Trophoblast cell (in vitro differentiated cells and primary cell): ENCODE results near the gene SMURF1.

Source experiments
- DNase-seq, 2 donors: peaks; one replicate each; pipeline ENCODE4 v3.0.0-alpha.2; 2016
- H2AFZ ChIP-seq: 2 replicates; pipeline ENCODE4 v1.6.1; 2013; ENCODE audit warnings: low read length, moderate library complexity, mild to moderate bottlenecking; ENCODE audit not compliant: insufficient read depth, poor library complexity
- H2AK5ac ChIP-seq: 2 replicates; pipeline ENCODE4 v1.6.1; 2013; ENCODE audit warnings: mild to moderate bottlenecking, low read length
- H2BK120ac ChIP-seq: 2 replicates; pipeline ENCODE4 v1.6.1; 2013; ENCODE audit warnings: low read length, mild to moderate bottlenecking, moderate library complexity; ENCODE audit not compliant: insufficient read depth, poor library complexity
- H2BK12ac ChIP-seq: 2 replicates; pipeline ENCODE4 v1.6.1; 2013; ENCODE audit warnings: mild to moderate bottlenecking, low read length, moderate library complexity
- H2BK5ac ChIP-seq: 2 replicates; pipeline ENCODE4 v1.6.1; 2013; ENCODE audit warnings: low read length, low read depth, moderate library complexity, mild to moderate bottlenecking; ENCODE audit not compliant: poor library complexity
- H3K14ac ChIP-seq: 2 replicates; pipeline ENCODE4 v1.6.1; 2013; ENCODE audit warnings: mild to moderate bottlenecking, low read length
- H3K18ac ChIP-seq: 2 replicates; pipeline ENCODE4 v1.6.1; 2013; ENCODE audit warnings: mild to moderate bottlenecking, low read length
- H3K23ac ChIP-seq: 2 replicates; pipeline ENCODE4 v1.6.1; 2013; ENCODE audit warnings: low read length
- H3K27ac ChIP-seq: 2 replicates; pipeline ENCODE4 v1.5.1; 2013; ENCODE audit warnings: low read depth, mild to moderate bottlenecking, inconsistent platforms, low read length, moderate library complexity
- H3K27me3 ChIP-seq: 2 replicates; pipeline ENCODE4 v1.6.1; 2013; ENCODE audit warnings: inconsistent platforms, mild to moderate bottlenecking, low read length, moderate library complexity; ENCODE audit not compliant: insufficient read depth
- H3K36me3 ChIP-seq, 2 experiments: 1 replicate in 1 of 2; 2 replicates in 1 of 2; pipeline ENCODE4 v1.6.1; 2013; ENCODE audit warnings: low read length in 2 of 2, mild to moderate bottlenecking in 2 of 2, moderate library complexity in 1 of 2; ENCODE audit not compliant: insufficient read depth in 2 of 2, control insufficient read depth in 1 of 2
- H3K4ac ChIP-seq: 2 replicates; pipeline ENCODE4 v1.6.1; 2013; ENCODE audit warnings: low read depth, mild to moderate bottlenecking, low read length, moderate library complexity
- H3K4me1 ChIP-seq, 2 experiments: 1 replicate in 1 of 2; 2 replicates in 1 of 2; pipeline ENCODE4 v1.6.1; 2013; ENCODE audit warnings: low read length in 2 of 2, mild to moderate bottlenecking in 2 of 2, moderate library complexity in 1 of 2; ENCODE audit not compliant: insufficient read depth in 2 of 2, control insufficient read depth in 1 of 2
- H3K4me2 ChIP-seq: 2 replicates; pipeline ENCODE4 v1.6.1; 2013; ENCODE audit warnings: inconsistent platforms, mild to moderate bottlenecking, low read length, moderate library complexity
- H3K4me3 ChIP-seq: 2 replicates; pipeline ENCODE4 v1.5.1; 2013; ENCODE audit warnings: mild to moderate bottlenecking, low read depth, low read length, inconsistent platforms
- H3K79me1 ChIP-seq: one replicate; pipeline ENCODE4 v1.6.1; 2013; ENCODE audit warnings: low read length
- H3K79me2 ChIP-seq: 2 replicates; pipeline ENCODE4 v1.6.1; 2013; ENCODE audit warnings: low read length, mild to moderate bottlenecking; ENCODE audit not compliant: control insufficient read depth, insufficient read depth, poor library complexity
- H3K9ac ChIP-seq: 2 replicates; pipeline ENCODE4 v1.6.1; 2013; ENCODE audit warnings: mild to moderate bottlenecking, low read length
- H3K9me3 ChIP-seq: 2 replicates; pipeline ENCODE4 v1.6.1; 2013; ENCODE audit warnings: low read depth, mild to moderate bottlenecking, control low read depth, inconsistent platforms, low read length; ENCODE audit not compliant: insufficient read depth
- H4K12ac ChIP-seq: 2 replicates; pipeline ENCODE4 v1.6.1; 2013; ENCODE audit warnings: low read depth, mild to moderate bottlenecking, low read length, moderate library complexity
- H4K8ac ChIP-seq: 2 replicates; pipeline ENCODE4 v1.6.1; 2013; ENCODE audit warnings: low read depth, mild to moderate bottlenecking, low read length, moderate library complexity
- H4K91ac ChIP-seq: one replicate; pipeline ENCODE4 v1.6.1; 2013; ENCODE audit warnings: low read depth, mild to moderate bottlenecking, low read length, moderate library complexity
- WGBS: extraction: QIAGEN DNeasy Blood & Tissue Kit; methylation state at CpG from one replicate; pipeline ENCODE4 v1.1.7; 2013; ENCODE audit warnings: missing lambda C conversion rate; ENCODE audit not compliant: insufficient read length, insufficient coverage; ENCODE audit errors: extremely low coverage; 5-methylcytosine and 5-hydroxymethylcytosine counted together

SMURF1 gene

GRCh38 chr7:99086532-99086931 lies 57.4 kb downstream of the SMURF1 start:
- Histone ChIP-seq H3K27me3 (no peaks in the 10 kb centered on the region), H3K27ac (no peak overlapping the region), H3K79me2 (peaks cover under 1% of the 10 kb centered on the region), H3K4ac (no peak overlapping the region), H4K91ac (no peak overlapping the region), H2AFZ (no peak overlapping the region), H4K8ac (no peak overlapping the region), H2BK120ac (no peak overlapping the region), H3K4me2 (no peak overlapping the region), H2AK5ac (no peak overlapping the region), H3K4me3 (no peak overlapping the region), H3K23ac (no peak overlapping the region), H3K9me3 (no peaks in the 10 kb centered on the region), H3K14ac (no peak overlapping the region), H3K36me3 (peaks cover 0 to 2% of the 10 kb centered on the region in 2 experiments), H2BK5ac (no peak overlapping the region), H2BK12ac (no peak overlapping the region), H4K12ac (no peak overlapping the region), H3K18ac (no peak overlapping the region), H3K9ac (no peak overlapping the region), H3K79me1 (no peaks in the 10 kb centered on the region), H3K4me1 (no peaks in the 10 kb centered on the region)
- no peak for DNase-seq
- WGBS = no CpG with 5 or more reads among the region's 5 CpGs

- Histone ChIP-seq H4K12ac (no peak overlapping the region), H3K9ac (no peak overlapping the region), H2BK12ac (no peak overlapping the region), H3K79me2 (peaks cover 2% of the 10 kb centered on the region), H3K79me1 (no peaks in the 10 kb centered on the region), H3K4me3 (no peak overlapping the region), H3K9me3 (no peaks in the 10 kb centered on the region), H3K36me3 (peaks cover 0 to 5% of the 10 kb centered on the region in 2 experiments), H3K27ac (no peak overlapping the region), H2BK120ac (no peak overlapping the region), H3K4me1 (peaks cover 3 to 8% of the 10 kb centered on the region in 2 experiments), H3K18ac (no peak overlapping the region), H4K8ac (no peak overlapping the region), H4K91ac (no peak overlapping the region), H2BK5ac (no peak overlapping the region), H3K27me3 (no peaks in the 10 kb centered on the region), H2AFZ (no peak overlapping the region), H3K4me2 (no peak overlapping the region), H3K23ac (no peak overlapping the region), H3K4ac (no peak overlapping the region), H3K14ac (no peak overlapping the region), H2AK5ac (no peak overlapping the region)
- no CpG with 5 or more reads among the region's 3 CpGs for whole genome bisulfite sequencing
- DNase-seq = no peak
Measured at GRCh38 chr7:99083733-99084132, 60.2 kb downstream of the SMURF1 start.

- H3K18ac ChIP-seq = no peak overlapping the region
- no CpG with 5 or more reads among the region's 2 CpGs for WGBS
Measured at GRCh38 chr7:99083068-99083651, 60.7 kb downstream of the SMURF1 start.

GRCh38 chr7:99080679-99081078 lies 63.2 kb downstream of the SMURF1 start:
- DNase-seq = no peak
- H3K14ac ChIP-seq = no peak overlapping the region
- no peak overlapping the region for H2BK12ac ChIP-seq
- peak overlapping the region; percentile 65 for H3K4ac ChIP-seq
- H3K4me3 ChIP-seq = no peak overlapping the region
- no peaks in the 10 kb centered on the region for H3K79me1 ChIP-seq
- H3K9ac ChIP-seq = no peak overlapping the region
- H2BK120ac ChIP-seq = no peak overlapping the region
- H4K12ac ChIP-seq = no peak overlapping the region
- no peaks in the 10 kb centered on the region for H3K9me3 ChIP-seq
- H3K79me2 ChIP-seq = peaks cover 5% of the 10 kb centered on the region
- H4K8ac ChIP-seq = no peak overlapping the region
- H3K23ac ChIP-seq = no peak overlapping the region
- H3K27ac ChIP-seq = peak overlapping the region; percentile 22
- no peak overlapping the region for H2AFZ ChIP-seq
- no peaks in the 10 kb centered on the region for H3K27me3 ChIP-seq
- H4K91ac ChIP-seq = no peak overlapping the region
- H3K4me1 ChIP-seq = peaks cover 3 to 8% of the 10 kb centered on the region in 2 experiments
- WGBS = no CpG with 5 or more reads among the region's 6 CpGs
- H2AK5ac ChIP-seq = no peak overlapping the region
- no peak overlapping the region for H3K4me2 ChIP-seq
- no peak overlapping the region for H3K18ac ChIP-seq
- H3K36me3 ChIP-seq = peaks cover 0 to 5% of the 10 kb centered on the region in 2 experiments
- no peak overlapping the region for H2BK5ac ChIP-seq

More at GRCh38 chr7:99083068-99083651, 60.7 kb downstream of the SMURF1 start:
- Histone ChIP-seq H3K79me2 (peaks cover 2% of the 10 kb centered on the region), H3K9me3 (no peaks in the 10 kb centered on the region), H3K4ac (no peak overlapping the region), H3K4me1 (peaks cover 3 to 8% of the 10 kb centered on the region in 2 experiments), H2BK5ac (no peak overlapping the region), H3K9ac (no peak overlapping the region), H4K12ac (no peak overlapping the region), H2AFZ (no peak overlapping the region), H2BK120ac (no peak overlapping the region), H3K4me3 (no peak overlapping the region), H3K36me3 (peaks cover 0 to 5% of the 10 kb centered on the region in 2 experiments), H3K14ac (no peak overlapping the region), H2AK5ac (no peak overlapping the region), H4K8ac (no peak overlapping the region), H4K91ac (no peak overlapping the region), H3K4me2 (no peak overlapping the region), H3K79me1 (no peaks in the 10 kb centered on the region), H2BK12ac (no peak overlapping the region), H3K23ac (no peak overlapping the region), H3K27ac (no peak overlapping the region), H3K27me3 (no peaks in the 10 kb centered on the region)
- DNase-seq = no peak
